MM.1S (cell line): ENCODE data around the gene GPRC5C.

ENCODE experiments used
- DNase-seq: peaks from one replicate; pipeline ENCODE4 v3.0.0-alpha.2; 2015
- H2AFZ ChIP-seq: fragments of 300-600 bp; sonication (generic); 2 replicates; pipeline ENCODE4 v1.6.0; 2016; ENCODE audit warnings: antibody characterized with exemption, low read length
- H3F3A ChIP-seq: fragments of 300-600 bp; sonication (generic); 2 replicates; pipeline ENCODE4 v1.6.1; 2016; ENCODE audit warnings: mild to moderate bottlenecking, antibody characterized with exemption, low read length, moderate library complexity, mixed read lengths; ENCODE audit not compliant: insufficient read depth
- H3K27ac ChIP-seq: fragments of 300-600 bp; sonication (generic); 2 replicates; pipeline ENCODE4 v1.5.1; 2016; ENCODE audit warnings: mild to moderate bottlenecking, low read length
- H3K27me3 ChIP-seq: fragments of 300-600 bp; sonication (generic); replicated peaks from 2 replicates; pipeline ENCODE4 v1.6.0; 2016; ENCODE audit warnings: low read length; ENCODE audit not compliant: insufficient read depth
- H3K36me3 ChIP-seq: fragments of 300-600 bp; sonication (generic); replicated peaks from 2 replicates; pipeline ENCODE4 v1.6.1; 2016; ENCODE audit warnings: mild to moderate bottlenecking, low read length, mixed read lengths; ENCODE audit not compliant: insufficient read depth
- H3K4me1 ChIP-seq: fragments of 300-600 bp; sonication (generic); 2 replicates; pipeline ENCODE4 v1.6.1; 2016; ENCODE audit warnings: low read length, mixed read lengths
- H3K4me2 ChIP-seq: fragments of 300-600 bp; sonication (generic); 2 replicates; pipeline ENCODE4 v1.6.0; 2016; ENCODE audit warnings: low read depth, low read length
- H3K4me3 ChIP-seq: fragments of 300-600 bp; sonication (generic); 2 replicates; pipeline ENCODE4 v1.5.1; 2016; ENCODE audit warnings: low read length, mixed read lengths
- H3K79me2 ChIP-seq: fragments of 300-600 bp; sonication (generic); 2 replicates; pipeline ENCODE4 v1.6.1; 2016; ENCODE audit warnings: mixed run types, low read length, mixed read lengths
- H3K9ac ChIP-seq: fragments of 300-600 bp; sonication (generic); 2 replicates; pipeline ENCODE4 v1.6.1; 2016; ENCODE audit warnings: low read length, mixed read lengths
- H3K9me2 ChIP-seq: fragments of 300-600 bp; sonication (generic); replicated peaks from 2 replicates; pipeline ENCODE4 v1.6.1; 2016; ENCODE audit warnings: mild to moderate bottlenecking, low read length, mixed read lengths; ENCODE audit not compliant: insufficient read depth
- H3K9me3 ChIP-seq: fragments of 300-600 bp; sonication (generic); replicated peaks from 2 replicates; pipeline ENCODE4 v1.6.1; 2016; ENCODE audit warnings: mild to moderate bottlenecking, low read length, mixed read lengths; ENCODE audit not compliant: insufficient read depth
- H4K20me1 ChIP-seq: fragments of 300-600 bp; sonication (generic); 2 replicates; pipeline ENCODE4 v1.6.1; 2016; ENCODE audit warnings: mild to moderate bottlenecking, low read length, moderate library complexity, mixed read lengths; ENCODE audit not compliant: insufficient read depth
- EZH2 ChIP-seq: fragments of 300-600 bp; sonication (generic); optimal IDR thresholded peaks from 2 replicates; pipeline ENCODE3; 2017; ENCODE audit warnings: low read depth, mild to moderate bottlenecking, antibody characterized with exemption, low read length, mixed read lengths
- EZH2phosphoT487 ChIP-seq: fragments of 300-600 bp; sonication (generic); IDR thresholded peaks from 2 replicates; pipeline ENCODE4 v1.6.1; 2018; ENCODE audit warnings: antibody characterized with exemption, low read length
- TF ChIP-seq, protein P1 (sequence below): fragments of 300-600 bp; sonication (generic); IDR thresholded peaks from 2 replicates; pipeline ENCODE4 v1.5.1; 2016; ENCODE audit warnings: antibody characterized with exemption, low read length, mixed read lengths

The GPRC5C gene

DNA sequence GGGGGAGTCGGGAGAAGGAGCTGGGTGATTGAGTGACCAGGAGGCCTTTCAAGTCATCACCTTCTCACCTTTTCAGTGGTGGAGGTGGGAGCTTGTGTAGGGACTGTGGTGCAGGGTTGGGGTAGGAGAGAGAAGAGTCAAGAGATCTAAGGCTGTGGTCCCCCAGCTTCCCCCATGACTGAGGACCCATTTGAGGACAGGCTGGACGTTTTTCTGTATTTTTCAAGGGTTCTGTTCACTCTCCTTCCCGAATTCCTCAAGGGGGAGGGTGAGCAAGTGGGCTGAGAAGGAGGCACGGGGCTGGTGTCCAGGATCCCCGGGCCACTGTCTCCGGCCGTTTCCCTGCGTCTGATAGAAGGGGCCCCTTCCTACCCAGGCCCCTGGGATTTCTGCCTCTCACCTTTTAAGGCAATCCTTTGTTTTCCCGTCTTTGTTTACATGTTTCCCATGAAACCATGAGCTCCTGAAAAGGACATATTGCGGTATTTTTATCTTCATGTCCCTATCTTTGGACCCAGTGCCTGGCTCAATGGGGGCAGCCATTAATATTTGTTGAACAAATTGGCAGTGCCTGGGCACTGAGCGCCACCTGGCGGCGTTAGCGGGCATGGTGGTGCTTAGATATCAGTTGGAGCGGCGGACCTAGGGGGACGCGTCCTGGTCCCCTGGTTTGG is 25.4 kb downstream of the GPRC5C start:
- Histone ChIP-seq H3K79me2 (no peaks in the 10 kb centered on the region), H3K9me2 (no peaks in the 10 kb centered on the region), H3F3A (no peaks in the 10 kb centered on the region), H2AFZ (0 out of 2 replicates have a peak overlapping the region, but pooled peaks have one; percentile 6), H3K4me2 (no peak overlapping the region), H3K36me3 (no peaks in the 10 kb centered on the region), H3K9me3 (no peaks in the 10 kb centered on the region), H3K4me1 (peaks cover 5% of the 10 kb centered on the region; the same call in 1 of the 2 replicates), H4K20me1 (no peaks in the 10 kb centered on the region), H3K9ac (no peak overlapping the region), H3K27ac (no peak overlapping the region), H3K27me3 (peaks cover 16% of the 10 kb centered on the region), H3K4me3 (no peak overlapping the region)
- no peak for TF ChIP-seq EZH2
- TF ChIP-seq, protein P1, sequence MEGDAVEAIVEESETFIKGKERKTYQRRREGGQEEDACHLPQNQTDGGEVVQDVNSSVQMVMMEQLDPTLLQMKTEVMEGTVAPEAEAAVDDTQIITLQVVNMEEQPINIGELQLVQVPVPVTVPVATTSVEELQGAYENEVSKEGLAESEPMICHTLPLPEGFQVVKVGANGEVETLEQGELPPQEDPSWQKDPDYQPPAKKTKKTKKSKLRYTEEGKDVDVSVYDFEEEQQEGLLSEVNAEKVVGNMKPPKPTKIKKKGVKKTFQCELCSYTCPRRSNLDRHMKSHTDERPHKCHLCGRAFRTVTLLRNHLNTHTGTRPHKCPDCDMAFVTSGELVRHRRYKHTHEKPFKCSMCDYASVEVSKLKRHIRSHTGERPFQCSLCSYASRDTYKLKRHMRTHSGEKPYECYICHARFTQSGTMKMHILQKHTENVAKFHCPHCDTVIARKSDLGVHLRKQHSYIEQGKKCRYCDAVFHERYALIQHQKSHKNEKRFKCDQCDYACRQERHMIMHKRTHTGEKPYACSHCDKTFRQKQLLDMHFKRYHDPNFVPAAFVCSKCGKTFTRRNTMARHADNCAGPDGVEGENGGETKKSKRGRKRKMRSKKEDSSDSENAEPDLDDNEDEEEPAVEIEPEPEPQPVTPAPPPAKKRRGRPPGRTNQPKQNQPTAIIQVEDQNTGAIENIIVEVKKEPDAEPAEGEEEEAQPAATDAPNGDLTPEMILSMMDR, result peak; percentile 95
- peak; percentile 64 for DNase-seq

DNA sequence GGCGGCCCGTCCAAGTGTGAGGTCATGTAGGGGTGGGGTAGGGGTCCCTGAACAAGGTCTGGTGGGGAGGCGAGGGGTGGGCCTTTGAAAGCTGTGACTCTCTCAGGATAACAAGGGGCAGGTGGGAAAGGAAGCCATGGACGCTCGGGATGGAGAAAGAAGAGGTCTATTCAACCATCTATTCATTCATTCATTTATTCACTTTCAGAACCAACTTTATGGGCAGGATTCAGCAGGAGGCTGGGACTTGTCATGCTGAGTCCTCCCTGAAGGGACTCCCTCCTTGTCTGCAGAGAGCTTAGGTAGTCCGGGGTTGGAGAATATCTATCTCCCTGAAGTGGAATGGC is 25.9 kb downstream of the GPRC5C start:
- Histone ChIP-seq H3K36me3 (no peaks in the 10 kb centered on the region), H3K9me3 (no peaks in the 10 kb centered on the region), H3K4me1 (peaks cover 10% of the 10 kb centered on the region), H3K4me3 (no peak overlapping the region), H3K9me2 (no peaks in the 10 kb centered on the region), H3K79me2 (no peaks in the 10 kb centered on the region), H3K4me2 (no peak overlapping the region), H3K9ac (no peak overlapping the region), H3K27me3 (peaks cover 11% of the 10 kb centered on the region), H3K27ac (no peak overlapping the region), H2AFZ (0 out of 2 replicates have a peak overlapping the region, but pooled peaks have one; percentile 6), H3F3A (no peaks in the 10 kb centered on the region), H4K20me1 (no peaks in the 10 kb centered on the region)
- no peak for TF ChIP-seq EZH2phosphoT487
- TF ChIP-seq, protein P1, result no peak
- TF ChIP-seq EZH2, result no peak
- DNase-seq, result no peak

DNA sequence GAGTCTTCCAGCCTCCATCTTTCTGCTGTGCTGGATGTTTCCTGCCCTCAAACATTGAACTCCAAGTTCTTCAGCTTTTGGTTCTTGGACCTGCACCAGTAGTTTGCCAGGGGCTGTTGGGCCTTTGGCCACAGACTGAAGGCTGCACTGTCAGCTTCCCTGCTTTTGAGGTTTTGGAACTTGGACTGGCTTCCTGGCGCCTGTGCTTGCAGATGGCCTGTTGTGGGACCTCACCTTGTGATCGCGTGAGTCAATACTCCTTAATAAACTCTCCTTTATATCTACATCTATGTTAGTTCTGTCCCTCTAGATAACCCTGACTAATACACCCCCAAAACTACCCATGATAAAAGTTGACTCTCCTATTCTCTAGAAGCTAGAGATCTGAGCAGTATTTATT is 26.9 kb downstream of the GPRC5C start:
- H3K79me2 ChIP-seq, result no peaks in the 10 kb centered on the region
- H3K36me3 ChIP-seq, result no peaks in the 10 kb centered on the region
- no peaks in the 10 kb centered on the region for H3K9me3 ChIP-seq
- no peak overlapping the region for H3K4me2 ChIP-seq
- no peak overlapping the region for H3K27ac ChIP-seq
- no peak for DNase-seq
- H3K27me3 ChIP-seq, result peaks cover 3% of the 10 kb centered on the region; the same call in 1 of the 2 replicates
- TF ChIP-seq EZH2phosphoT487 (no peak), EZH2 (no peak)
- TF ChIP-seq, protein P1, result no peak
- H3K9ac ChIP-seq, result no peak overlapping the region
- H3K4me1 ChIP-seq, result peaks cover 20% of the 10 kb centered on the region
- H3F3A ChIP-seq, result peaks cover 8% of the 10 kb centered on the region; the same call in 1 of the 2 replicates
- H3K4me3 ChIP-seq, result no peak overlapping the region
- H2AFZ ChIP-seq, result no peak overlapping the region
- H3K9me2 ChIP-seq, result no peaks in the 10 kb centered on the region
- no peaks in the 10 kb centered on the region for H4K20me1 ChIP-seq
